Ishikawa (cell line): ENCODE measurements around the gene LCN10.

ENCODE experiments used
- CEBPB ChIP-seq: IDR thresholded peaks from 2 replicates; pipeline ENCODE4 v1.6.1; 2012
- CREB1 ChIP-seq: IDR thresholded peaks from 2 replicates; pipeline ENCODE4 v1.6.1; 2012; ENCODE audit warnings: low read depth
- EGR1 ChIP-seq: IDR thresholded peaks from 2 replicates; pipeline ENCODE4 v1.6.1; 2012
- EP300 ChIP-seq: IDR thresholded peaks from 2 replicates; pipeline ENCODE4 v1.6.1; 2012; ENCODE audit warnings: borderline replicate concordance
- FOXM1 ChIP-seq: IDR thresholded peaks from 2 replicates; pipeline ENCODE4 v1.6.1; 2012; ENCODE audit warnings: low read depth, borderline replicate concordance
- NFIC ChIP-seq: IDR thresholded peaks from 2 replicates; pipeline ENCODE4 v1.6.1; 2012
- RAD21 ChIP-seq: IDR thresholded peaks from 2 replicates; pipeline ENCODE4 v1.6.1; 2012; ENCODE audit warnings: low read depth
- TAF1 ChIP-seq: IDR thresholded peaks from 2 replicates; pipeline ENCODE4 v1.6.1; 2012; ENCODE audit warnings: low read depth, mild to moderate bottlenecking
- TCF12 ChIP-seq: IDR thresholded peaks from 2 replicates; pipeline ENCODE4 v1.6.1; 2012; ENCODE audit warnings: low read depth
- TEAD4 ChIP-seq: IDR thresholded peaks from 2 replicates; pipeline ENCODE4 v1.6.1; 2012
- YY1 ChIP-seq: IDR thresholded peaks from 2 replicates; pipeline ENCODE4 v1.6.1; 2012; ENCODE audit warnings: low read depth
- ZBTB7A ChIP-seq: IDR thresholded peaks from 2 replicates; pipeline ENCODE4 v1.6.1; 2012; ENCODE audit warnings: low read depth
- TF ChIP-seq, protein P1 (sequence below): IDR thresholded peaks from 2 replicates; pipeline ENCODE4 v1.6.1; 2012
- TF ChIP-seq, protein P2 (sequence below): IDR thresholded peaks from 2 replicates; pipeline ENCODE4 v1.6.1; 2012
- TF ChIP-seq, protein P3 (sequence below): IDR thresholded peaks from 2 replicates; pipeline ENCODE4 v1.6.1; 2012; ENCODE audit warnings: low read depth, mild to moderate bottlenecking

The LCN10 gene

DNA sequence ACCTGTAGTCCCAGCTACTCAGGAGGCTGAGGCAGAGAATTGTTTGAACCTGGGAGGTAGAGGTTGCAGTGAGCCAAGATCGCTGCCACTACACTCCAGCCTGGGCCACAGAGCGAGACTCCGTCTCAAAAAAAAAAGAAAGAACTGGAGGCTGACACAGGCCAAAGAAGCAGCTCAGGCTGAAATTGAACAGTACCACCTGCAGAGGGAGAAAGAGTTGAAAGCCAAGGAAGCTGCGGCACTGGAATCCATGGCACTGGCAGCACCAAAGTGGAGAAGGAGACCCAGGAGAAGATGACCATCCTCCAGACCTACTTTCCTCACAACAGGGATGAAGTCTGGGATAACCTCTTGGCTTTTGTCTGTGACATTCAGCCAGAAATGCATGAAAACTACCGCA lies 37.1 kb upstream of the LCN10 start:
- no peak for TF ChIP-seq FOXM1
- TF ChIP-seq EGR1, result no peak
- no peak for TF ChIP-seq CREB1
- TF ChIP-seq TAF1, result no peak
- TF ChIP-seq, protein P1, sequence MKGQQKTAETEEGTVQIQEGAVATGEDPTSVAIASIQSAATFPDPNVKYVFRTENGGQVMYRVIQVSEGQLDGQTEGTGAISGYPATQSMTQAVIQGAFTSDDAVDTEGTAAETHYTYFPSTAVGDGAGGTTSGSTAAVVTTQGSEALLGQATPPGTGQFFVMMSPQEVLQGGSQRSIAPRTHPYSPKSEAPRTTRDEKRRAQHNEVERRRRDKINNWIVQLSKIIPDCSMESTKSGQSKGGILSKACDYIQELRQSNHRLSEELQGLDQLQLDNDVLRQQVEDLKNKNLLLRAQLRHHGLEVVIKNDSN, result no peak
- TF ChIP-seq, protein P2, sequence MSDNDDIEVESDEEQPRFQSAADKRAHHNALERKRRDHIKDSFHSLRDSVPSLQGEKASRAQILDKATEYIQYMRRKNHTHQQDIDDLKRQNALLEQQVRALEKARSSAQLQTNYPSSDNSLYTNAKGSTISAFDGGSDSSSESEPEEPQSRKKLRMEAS, result no peak
- TF ChIP-seq, protein P3, sequence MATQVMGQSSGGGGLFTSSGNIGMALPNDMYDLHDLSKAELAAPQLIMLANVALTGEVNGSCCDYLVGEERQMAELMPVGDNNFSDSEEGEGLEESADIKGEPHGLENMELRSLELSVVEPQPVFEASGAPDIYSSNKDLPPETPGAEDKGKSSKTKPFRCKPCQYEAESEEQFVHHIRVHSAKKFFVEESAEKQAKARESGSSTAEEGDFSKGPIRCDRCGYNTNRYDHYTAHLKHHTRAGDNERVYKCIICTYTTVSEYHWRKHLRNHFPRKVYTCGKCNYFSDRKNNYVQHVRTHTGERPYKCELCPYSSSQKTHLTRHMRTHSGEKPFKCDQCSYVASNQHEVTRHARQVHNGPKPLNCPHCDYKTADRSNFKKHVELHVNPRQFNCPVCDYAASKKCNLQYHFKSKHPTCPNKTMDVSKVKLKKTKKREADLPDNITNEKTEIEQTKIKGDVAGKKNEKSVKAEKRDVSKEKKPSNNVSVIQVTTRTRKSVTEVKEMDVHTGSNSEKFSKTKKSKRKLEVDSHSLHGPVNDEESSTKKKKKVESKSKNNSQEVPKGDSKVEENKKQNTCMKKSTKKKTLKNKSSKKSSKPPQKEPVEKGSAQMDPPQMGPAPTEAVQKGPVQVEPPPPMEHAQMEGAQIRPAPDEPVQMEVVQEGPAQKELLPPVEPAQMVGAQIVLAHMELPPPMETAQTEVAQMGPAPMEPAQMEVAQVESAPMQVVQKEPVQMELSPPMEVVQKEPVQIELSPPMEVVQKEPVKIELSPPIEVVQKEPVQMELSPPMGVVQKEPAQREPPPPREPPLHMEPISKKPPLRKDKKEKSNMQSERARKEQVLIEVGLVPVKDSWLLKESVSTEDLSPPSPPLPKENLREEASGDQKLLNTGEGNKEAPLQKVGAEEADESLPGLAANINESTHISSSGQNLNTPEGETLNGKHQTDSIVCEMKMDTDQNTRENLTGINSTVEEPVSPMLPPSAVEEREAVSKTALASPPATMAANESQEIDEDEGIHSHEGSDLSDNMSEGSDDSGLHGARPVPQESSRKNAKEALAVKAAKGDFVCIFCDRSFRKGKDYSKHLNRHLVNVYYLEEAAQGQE, result no peak
- no peak for TF ChIP-seq ZBTB7A
- TF ChIP-seq TCF12, result no peak
- TF ChIP-seq EP300, result no peak
- no peak for TF ChIP-seq TEAD4
- TF ChIP-seq NFIC, result no peak
- no peak for TF ChIP-seq YY1
- no peak for TF ChIP-seq RAD21
- TF ChIP-seq CEBPB, result no peak

DNA sequence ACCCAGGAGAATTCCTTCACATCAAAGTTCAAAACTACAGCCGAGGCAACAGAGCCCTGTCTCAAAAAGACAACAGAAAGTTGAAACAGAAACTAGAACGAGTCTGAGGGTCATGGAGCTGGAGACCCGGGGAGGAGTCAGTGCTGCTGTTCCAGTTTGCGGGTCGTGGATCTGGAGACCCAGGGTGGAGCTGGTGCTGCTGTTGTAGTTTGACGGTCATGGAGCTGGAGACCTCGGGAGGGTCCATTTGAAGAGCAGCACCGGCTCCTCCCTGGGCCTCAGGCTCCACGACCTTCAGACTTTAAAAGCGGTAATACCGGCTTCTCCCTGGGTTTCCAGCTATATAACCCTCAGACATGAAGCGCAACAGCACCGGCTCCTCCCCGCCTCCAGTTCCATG lies 34.6 kb upstream of the LCN10 start:
- TF ChIP-seq EP300 (no peak), NFIC (no peak)

DNA sequence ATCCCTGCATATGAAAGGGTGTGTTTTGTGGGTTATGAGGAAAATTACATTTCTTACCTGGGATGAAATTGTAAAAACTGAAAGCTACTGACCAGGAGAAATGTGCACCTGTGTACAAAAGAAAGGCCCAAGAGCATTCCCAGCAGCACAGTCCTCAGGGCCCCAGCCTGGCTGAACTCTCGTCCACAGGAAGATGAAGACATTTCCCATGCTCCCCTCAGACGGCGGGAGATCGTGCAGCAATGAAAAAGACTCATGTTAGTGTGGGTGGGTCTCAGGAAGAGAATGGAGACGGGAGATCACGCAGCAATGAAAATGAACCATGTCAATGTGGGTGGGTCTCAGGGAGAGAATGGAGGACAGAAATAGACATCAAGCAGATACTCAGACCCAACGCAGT lies 34.2 kb upstream of the LCN10 start:
- no peak for TF ChIP-seq CEBPB
- no peak for TF ChIP-seq RAD21
- TF ChIP-seq CREB1, result no peak
- no peak for TF ChIP-seq ZBTB7A
- TF ChIP-seq TEAD4, result no peak
- TF ChIP-seq FOXM1, result no peak
- TF ChIP-seq, protein P3, result no peak
- TF ChIP-seq, protein P2, result no peak
- no peak for TF ChIP-seq EP300
- no peak for TF ChIP-seq NFIC
- TF ChIP-seq EGR1, result no peak

DNA sequence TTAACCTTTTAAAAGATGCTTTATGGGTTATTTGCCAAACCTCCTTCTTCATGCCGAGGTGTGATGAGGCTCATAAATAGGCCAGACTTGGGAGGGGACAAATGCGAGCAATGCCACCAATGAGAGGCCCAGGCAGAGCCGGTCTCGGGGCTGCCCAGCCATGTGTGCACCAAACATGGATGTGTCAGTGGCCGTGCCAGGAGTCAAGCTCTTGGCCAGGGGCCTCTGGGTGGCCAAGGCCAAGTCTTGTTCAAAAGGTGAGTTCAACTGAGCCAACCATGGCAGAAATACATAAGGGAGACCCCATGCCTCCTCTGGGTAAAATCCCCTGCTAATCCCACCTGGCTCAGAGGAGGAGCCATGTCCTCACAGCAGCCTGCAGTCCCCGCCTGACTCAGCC lies 32.5 kb upstream of the LCN10 start:
- TF ChIP-seq TEAD4 (no peak), CEBPB (no peak), TAF1 (no peak), ZBTB7A (no peak), YY1 (no peak), EGR1 (no peak), TCF12 (no peak), EP300 (no peak), CREB1 (no peak), RAD21 (no peak), NFIC (no peak), FOXM1 (no peak)
- TF ChIP-seq, protein P1, result no peak
- TF ChIP-seq, protein P3, result no peak
- TF ChIP-seq, protein P2, result no peak
